ENCODE results near the gene PSMB8. TPM values are rescaled to one million over a fixed set of nuclear protein-coding genes. Genes with fewer than 3 reads are reported as not detected.
"Not testable (repeated sequence)": the region's sequence is repeated elsewhere in the genome, so short reads cannot be mapped to it uniquely, and the experiment has no call there.

Gene PSMB8
- total RNA-seq, 1 experiment from 2014 or later = 31.6 TPM

GRCh38 chr6:32809171-32809570 lies 34.7 kb downstream of the PSMB8 start:
- no peak overlapping the region for H3K4me2 ChIP-seq (ENCODE audit: low read length)
- H4K20me1 ChIP-seq (ENCODE audit: low read length) = no peaks in the 10 kb centered on the region
- H3K27me3 ChIP-seq (ENCODE audit: low read length) = peaks cover 16% of the 10 kb centered on the region
- no peak for DNase-seq
- no peak overlapping the region for H3K4me3 ChIP-seq (ENCODE audit: low read length)
- TF ChIP-seq EZH2phosphoT487 (IDR thresholded peaks at IDR 0.05; ENCODE audit: borderline replicate concordance, low read length) (no peak), CTCF (conservative IDR thresholded peaks at IDR 0.05; ENCODE audit: low read depth, low read length) (no peak), EZH2 (IDR thresholded peaks at IDR 0.05; ENCODE audit: low read length, unreplicated experiment) (no peak)
- BruUV-seq (replicated peaks) = no TSS peak
- POLR2A ChIA-PET (ENCODE audit: unreplicated experiment) = no interaction called here
- H3K9me3 ChIP-seq (ENCODE audit: low read length) = no peaks in the 10 kb centered on the region
- CTCF ChIA-PET = no interaction called here
- H3K9me2 ChIP-seq (replicated peaks; ENCODE audit: low read length) = no peaks in the 10 kb centered on the region
- no peak overlapping the region for H3K27ac ChIP-seq (ENCODE audit: low read length)
- no peak overlapping the region for H3K9ac ChIP-seq (ENCODE audit: low read length)
- no peaks in the 10 kb centered on the region for H3K79me2 ChIP-seq (ENCODE audit: low read length)
- no peak overlapping the region for H2AFZ ChIP-seq (ENCODE audit: low read length)
- ATAC-seq = no peak
- no peaks in the 10 kb centered on the region for H3K36me3 ChIP-seq (ENCODE audit: low read depth, low read length)
- no peaks in the 10 kb centered on the region for H3F3A ChIP-seq (ENCODE audit: low read length, unreplicated experiment)
- no peaks in the 10 kb centered on the region; the same call in 1 of the 2 replicates for H3K4me1 ChIP-seq (ENCODE audit: insufficient read depth, low read length)
- intact Hi-C loops (cut with micrococcal nuclease) = no loop called here

- H3K4me2 ChIP-seq (ENCODE audit: low read length) = no peak overlapping the region
- ATAC-seq = no peak
- no peaks in the 10 kb centered on the region for H4K20me1 ChIP-seq (ENCODE audit: low read length)
- H3K9me3 ChIP-seq (ENCODE audit: low read length) = no peaks in the 10 kb centered on the region
- no peak overlapping the region for H3K9ac ChIP-seq (ENCODE audit: low read length)
- no peaks in the 10 kb centered on the region for H3K79me2 ChIP-seq (ENCODE audit: low read length)
- no peak for TF ChIP-seq EZH2phosphoT487 (IDR thresholded peaks at IDR 0.05; ENCODE audit: borderline replicate concordance, low read length)
- H3K27me3 ChIP-seq (ENCODE audit: low read length) = peaks cover 32% of the 10 kb centered on the region
- BruUV-seq (replicated peaks) = no TSS peak
- H3K9me2 ChIP-seq (replicated peaks; ENCODE audit: low read length) = no peaks in the 10 kb centered on the region
- H3K4me1 ChIP-seq (ENCODE audit: insufficient read depth, low read length) = no peaks in the 10 kb centered on the region; the same call in 1 of the 2 replicates
- CTCF ChIA-PET = no interaction called here
- no peak for DNase-seq
- H3K36me3 ChIP-seq (ENCODE audit: low read depth, low read length) = no peaks in the 10 kb centered on the region
- no peak overlapping the region for H3K27ac ChIP-seq (ENCODE audit: low read length)
- intact Hi-C loops (cut with micrococcal nuclease) = no loop called here
- no peak overlapping the region for H3K4me3 ChIP-seq (ENCODE audit: low read length)
- POLR2A ChIA-PET (ENCODE audit: unreplicated experiment) = no interaction called here
- H3F3A ChIP-seq (ENCODE audit: low read length, unreplicated experiment) = no peaks in the 10 kb centered on the region
- H2AFZ ChIP-seq (ENCODE audit: low read length) = no peak overlapping the region
Observed at GRCh38 chr6:32807020-32807580, 36.7 kb downstream of the PSMB8 start.

GRCh38 chr6:32805404-32805803 lies 38.4 kb downstream of the PSMB8 start:
- ATAC-seq; H3K36me3 ChIP-seq (ENCODE audit: low read depth, low read length); H3K4me3 ChIP-seq (ENCODE audit: low read length); H3K27ac ChIP-seq (ENCODE audit: low read length); H4K20me1 ChIP-seq (ENCODE audit: low read length); H3K4me1 ChIP-seq (ENCODE audit: insufficient read depth, low read length); H3K9ac ChIP-seq (ENCODE audit: low read length); BruUV-seq (replicated peaks); H2AFZ ChIP-seq (ENCODE audit: low read length); H3K4me2 ChIP-seq (ENCODE audit: low read length); H3K79me2 ChIP-seq (ENCODE audit: low read length); CTCF ChIA-PET; H3F3A ChIP-seq (ENCODE audit: low read length, unreplicated experiment); H3K9me3 ChIP-seq (ENCODE audit: low read length); intact Hi-C loops (cut with micrococcal nuclease); DNase-seq; POLR2A ChIA-PET (ENCODE audit: unreplicated experiment); H3K9me2 ChIP-seq (replicated peaks; ENCODE audit: low read length): not testable (repeated sequence)
- H3K27me3 ChIP-seq (ENCODE audit: low read length) = peaks cover 48% of the 10 kb centered on the region

- no peak overlapping the region for H3K4me2 ChIP-seq (ENCODE audit: low read length)
- no peaks in the 10 kb centered on the region for H3K9me3 ChIP-seq (ENCODE audit: low read length)
- CTCF ChIA-PET = no interaction called here
- no TSS peak for BruUV-seq (replicated peaks)
- intact Hi-C loops (cut with micrococcal nuclease) = no loop called here
- no peak overlapping the region for H3K27ac ChIP-seq (ENCODE audit: low read length)
- H3K36me3 ChIP-seq (ENCODE audit: low read depth, low read length) = no peaks in the 10 kb centered on the region
- H3F3A ChIP-seq (ENCODE audit: low read length, unreplicated experiment) = no peaks in the 10 kb centered on the region
- H3K9me2 ChIP-seq (replicated peaks; ENCODE audit: low read length) = no peaks in the 10 kb centered on the region
- no peak for ATAC-seq
- TF ChIP-seq EZH2phosphoT487 (IDR thresholded peaks at IDR 0.05; ENCODE audit: borderline replicate concordance, low read length) = no peak
- TF ChIP-seq EZH2 (IDR thresholded peaks at IDR 0.05; ENCODE audit: low read length, unreplicated experiment) = no peak
- no peak for TF ChIP-seq CTCF (conservative IDR thresholded peaks at IDR 0.05; ENCODE audit: low read depth, low read length)
- no peak overlapping the region for H2AFZ ChIP-seq (ENCODE audit: low read length)
- POLR2A ChIA-PET (ENCODE audit: unreplicated experiment) = no interaction called here
- H3K9ac ChIP-seq (ENCODE audit: low read length) = no peak overlapping the region
- H3K79me2 ChIP-seq (ENCODE audit: low read length) = no peaks in the 10 kb centered on the region
- no peak overlapping the region for H3K4me3 ChIP-seq (ENCODE audit: low read length)
- H3K27me3 ChIP-seq (ENCODE audit: low read length) = peaks cover 65% of the 10 kb centered on the region
- no peaks in the 10 kb centered on the region for H4K20me1 ChIP-seq (ENCODE audit: low read length)
- no peaks in the 10 kb centered on the region; the same call in 1 of the 2 replicates for H3K4me1 ChIP-seq (ENCODE audit: insufficient read depth, low read length)
- no peak for DNase-seq
Observed at GRCh38 chr6:32803416-32803815, 40.4 kb downstream of the PSMB8 start.
